A549 (cell line): Measurements from ENCODE around the gene ITPR3. TPM values are rescaled to one million over a fixed set of nuclear protein-coding genes. Genes with fewer than 3 reads are reported as not detected.

ENCODE experiments used
- ATAC-seq, 2 experiments: fragments of 200-7000 bp in 1 of 2; fragments of >200 bp in 1 of 2; cut with Nextera tagmentation in 1 of 2; cut with Tn5 transposase in 1 of 2; 3 replicates each; pipeline versions ENCODE4 v1.8.0 to v1.9.1; 2018 to 2020; ENCODE audit warnings: mild to moderate bottlenecking in 1 of 2, moderate library complexity in 1 of 2
- CTCF ChIA-PET: fragments of 300-600 bp; sonication (Branson Sonifier 250); formaldehyde crosslinking; extraction: SDS; loops from one replicate; lab custom pipeline; 2021; ENCODE audit warnings: antibody characterized with exemption, inconsistent platforms; lab: Yijun Ruan, JAX
- POLR2A ChIA-PET: fragments of 350-600 bp; formaldehyde crosslinking; extraction: SDS; loops from one replicate; lab custom pipeline; 2021; ENCODE audit warnings: antibody characterized with exemption, inconsistent platforms; lab: Yijun Ruan, JAX
- DNase-seq, 2 experiments: peaks; one replicate each; pipeline versions ENCODE4 v3.0.0 to v3.0.0-alpha.2; 2011 to 2016; ENCODE audit warnings: low read depth in 1 of 2, low spot score in 1 of 2
- FAIRE-seq: peaks from 2 replicates; lab custom pipeline; 2011; peaks lifted over from hg19 to GRCh38; lab: Jason Lieb, UNC
- H3K27ac ChIP-seq, 2 experiments: fragments of >200 bp; sonication (Bioruptor Twin); formaldehyde crosslinking; 3 replicates each; pipeline ENCODE4 v1.5.1; 2016 to 2017
- H3K4me1 ChIP-seq: fragments of >200 bp; sonication (Bioruptor Twin); formaldehyde crosslinking; 3 replicates; pipeline ENCODE4 v1.6.1; 2016
- H3K4me2 ChIP-seq: fragments of >200 bp; sonication (Bioruptor Twin); formaldehyde crosslinking; 3 replicates; pipeline ENCODE4 v1.6.1; 2016
- H3K4me3 ChIP-seq: fragments of >200 bp; sonication (Bioruptor Twin); formaldehyde crosslinking; 3 replicates; pipeline ENCODE4 v1.5.1; 2016
- H3K9me3 ChIP-seq: fragments of >200 bp; sonication (Bioruptor Twin); formaldehyde crosslinking; 3 replicates; pipeline ENCODE4 v1.6.1; 2016
- BCL3 ChIP-seq: fragments of >200 bp; sonication (Bioruptor Twin); formaldehyde crosslinking; IDR thresholded peaks from 3 replicates; pipeline ENCODE4 v1.6.1; 2016
- BHLHE40 ChIP-seq: IDR thresholded peaks from 2 replicates; pipeline ENCODE4 v1.6.1; 2012; ENCODE audit warnings: low read depth, low read length, inconsistent platforms
- CBX2 ChIP-seq: fragments of 200-600 bp; sonication (generic); IDR thresholded peaks from 2 replicates; pipeline ENCODE4 v1.6.1; 2016; ENCODE audit warnings: low read depth, mild to moderate bottlenecking, borderline replicate concordance
- CEBPB ChIP-seq, 2 experiments: fragments of >200 bp in 1 of 2; sonication (Bioruptor Twin) in 1 of 2; formaldehyde crosslinking in 1 of 2; IDR thresholded peaks; 2 replicates each; pipeline ENCODE4 v1.6.1; 2012 to 2016
- CHD2 ChIP-seq: fragments of 150-350 bp; IDR thresholded peaks from 2 replicates; pipeline ENCODE4 v1.6.1; 2014; ENCODE audit warnings: low read length; ENCODE audit not compliant: partially characterized antibody
- CHD4 ChIP-seq: fragments of 200-600 bp; sonication (generic); IDR thresholded peaks from 2 replicates; pipeline ENCODE4 v1.6.1; 2016; ENCODE audit warnings: antibody characterized with exemption, mild to moderate bottlenecking, borderline replicate concordance
- E2F6 ChIP-seq: IDR thresholded peaks from 2 replicates; pipeline ENCODE4 v1.6.1; 2012; ENCODE audit warnings: low read depth, borderline replicate concordance
- EP300 ChIP-seq, 2 experiments: fragments of >200 bp; sonication (Bioruptor Twin); formaldehyde crosslinking; IDR thresholded peaks; 2 replicates in 1 of 2; 3 replicates in 1 of 2; pipeline ENCODE4 v1.6.1; 2016 to 2017
- FOSL2 ChIP-seq, 2 experiments: fragments of 450-650 bp in 1 of 2; fragments of >200 bp in 1 of 2; sonication (Bioruptor Twin) in 1 of 2; formaldehyde crosslinking; IDR thresholded peaks; 2 replicates each; pipeline versions ENCODE4 v1.5.0 to v1.6.1; 2016 to 2020; ENCODE audit warnings: mild to moderate bottlenecking in 1 of 2, moderate library complexity in 1 of 2
- GATA3 ChIP-seq: IDR thresholded peaks from 2 replicates; pipeline ENCODE4 v1.6.1; 2012; ENCODE audit warnings: borderline replicate concordance
- HEYL ChIP-seq: fragments of 250-450 bp; sonication (Bioruptor Pico); IDR thresholded peaks from 2 replicates; pipeline ENCODE4 v1.8.0; 2021; ENCODE audit warnings: mild to moderate bottlenecking, moderate library complexity
- HMGXB4 ChIP-seq: fragments of 250-450 bp; sonication (Bioruptor Pico); IDR thresholded peaks from 2 replicates; pipeline ENCODE4 v1.5.0; 2021; ENCODE audit warnings: mild to moderate bottlenecking, moderate library complexity, borderline replicate concordance
- HOXB13 ChIP-seq: fragments of 250-450 bp; sonication (Bioruptor Pico); IDR thresholded peaks from 2 replicates; pipeline ENCODE4 v1.5.0; 2020; ENCODE audit warnings: low read depth, mild to moderate bottlenecking, moderate library complexity
- MAFK ChIP-seq: fragments of 450-650 bp; IDR thresholded peaks from 2 replicates; pipeline ENCODE4 v1.6.1; 2014; ENCODE audit not compliant: partially characterized antibody
- MAX ChIP-seq: IDR thresholded peaks from 2 replicates; pipeline ENCODE4 v1.6.1; 2012
- MYC ChIP-seq: IDR thresholded peaks from 2 replicates; pipeline ENCODE4 v1.6.1; 2012; ENCODE audit warnings: mild to moderate bottlenecking, inconsistent platforms, low read length, improper control_type of control experiment, borderline replicate concordance
- NR3C1 ChIP-seq: fragments of >200 bp; sonication (Bioruptor Twin); formaldehyde crosslinking; IDR thresholded peaks from 3 replicates; pipeline ENCODE4 v1.6.1; 2017
- POLR2A ChIP-seq: IDR thresholded peaks from 2 replicates; pipeline ENCODE4 v1.6.1; 2012; ENCODE audit warnings: mild to moderate bottlenecking, low read length
- RAD21 ChIP-seq, 2 experiments: fragments of >200 bp in 1 of 2; sonication (Bioruptor Twin) in 1 of 2; formaldehyde crosslinking in 1 of 2; IDR thresholded peaks in 1 of 2; conservative IDR thresholded peaks in 1 of 2; 2 replicates in 1 of 2; 3 replicates in 1 of 2; pipeline ENCODE4 v1.6.1; 2012 to 2018; ENCODE audit warnings: inconsistent platforms in 1 of 2
- RNF2 ChIP-seq: fragments of 200-600 bp; sonication (generic); IDR thresholded peaks from 2 replicates; pipeline ENCODE4 v1.6.1; 2016; ENCODE audit warnings: low read depth, mild to moderate bottlenecking, antibody characterized with exemption, moderate library complexity, borderline replicate concordance
- ZSCAN20 ChIP-seq: fragments of 250-450 bp; sonication (Bioruptor Pico); IDR thresholded peaks from 2 replicates; pipeline ENCODE4 v1.8.0; 2022; ENCODE audit warnings: mild to moderate bottlenecking, moderate library complexity
- WGBS: methylation state at CpG from one replicate; pipeline ENCODE4 v1.1.6; 2017; ENCODE audit errors: missing lambda C conversion rate; 5-methylcytosine and 5-hydroxymethylcytosine counted together
- polyA plus RNA-seq, 4 experiments: library from polyadenylated mRNA; depleted of rRNA in 3 of 4; stranded (reverse); fragments of >200 nt; fragmentation: RNase III in 1 of 4; extraction: RNeasy Plus Mini Kit Qiagen cat#74134 plus additional on column Dnase treatment in 1 of 4; gene quantifications; 2 replicates in 3 of 4; 3 replicates in 1 of 4; pipeline ENCODE4 v1.2.3, GENCODE V29; 2011 to 2017

Gene ITPR3
- polyA plus RNA-seq, 2 of the 4 experiments (the other 2 are of a cell fraction) = 17.6 to 20.8 TPM

GRCh38 chr6:33689879-33690278, 68.8 kb downstream of the ITPR3 start:
- CTCF ChIA-PET = interaction anchor here (0.9 to 2.4 kb wide), 4 partner anchors 11 to 103 kb away, joined by 3 to 12 read pairs (median 5); no protein-coding TSS in a partner anchor

GRCh38 chr6:33690766-33691165, 69.6 kb downstream of the ITPR3 start:
- Histone ChIP-seq H3K27ac (no peak overlapping the region), H3K4me3 (no peak overlapping the region), H3K9me3 (no peaks in the 10 kb centered on the region), H3K4me1 (peaks cover 17% of the 10 kb centered on the region), H3K4me2 (no peak overlapping the region)
- no peak for DNase-seq
- no peak for ATAC-seq
- CTCF ChIA-PET = interaction anchor here (1.1 to 2.4 kb wide), 4 partner anchors 10 to 104 kb away, joined by 3 to 12 read pairs (median 5); no protein-coding TSS in a partner anchor
- no peak for TF ChIP-seq MYC
- no peak for TF ChIP-seq MAFK
- TF ChIP-seq ZSCAN20 (CRISPR knock-in tag) = no peak
- TF ChIP-seq NR3C1 = no peak
- TF ChIP-seq BHLHE40 = no peak
- no peak for TF ChIP-seq HMGXB4 (CRISPR knock-in tag)
- no peak for TF ChIP-seq MAX
- no peak for TF ChIP-seq POLR2A
- TF ChIP-seq FOSL2 (IDR thresholded peaks at IDR 0.05) = no peak
- no peak for TF ChIP-seq FOSL2 (CRISPR knock-in tag; IDR thresholded peaks at IDR 0.05)
- TF ChIP-seq GATA3 = no peak
- no peak for TF ChIP-seq EP300 (IDR thresholded peaks at IDR 0.05)
- TF ChIP-seq BCL3 = no peak
- no peak for TF ChIP-seq CHD4
- no peak for TF ChIP-seq HEYL (CRISPR knock-in tag)
- no peak for TF ChIP-seq CBX2
- POLR2A ChIA-PET = no interaction called here
- FAIRE-seq = no peak
- 97% methylated on average over 11 of the region's 13 CpGs for WGBS

More at GRCh38 chr6:33689879-33690278, 68.8 kb downstream of the ITPR3 start:
- Histone ChIP-seq H3K27ac (no peak overlapping the region), H3K4me2 (no peak overlapping the region), H3K4me1 (peaks cover 12% of the 10 kb centered on the region)
- ATAC-seq = no peak
- TF ChIP-seq E2F6 (no peak), RNF2 (no peak), RAD21 (conservative IDR thresholded peaks at IDR 0.05 in 1 of 2, IDR thresholded peaks at IDR 0.05 in 1 of 2) (no peak), CEBPB (IDR thresholded peaks at IDR 0.05) (no peak), CHD2 (no peak), HOXB13 (CRISPR knock-in tag) (no peak)
- TF ChIP-seq, all 56 proteins: peak for 0
- WGBS = 94% methylated on average over 10 of the region's 10 CpGs
- Histone ChIP-seq H3K4me3 (no peak overlapping the region), H3K9me3 (no peaks in the 10 kb centered on the region)
- DNase-seq = no peak
- POLR2A ChIA-PET = no interaction called here
- FAIRE-seq = no peak
